K562 (cell line): ENCODE measurements around the gene MED15. TPM values are rescaled to one million over a fixed set of nuclear protein-coding genes. Genes with fewer than 3 reads are reported as not detected.
A peak's percentile ranks its signal among the peaks of the same experiment; 100 is the strongest.

Experiments used
- BACH1 ChIP-seq: fragments of 200-800 bp; sonication (Bioruptor generic); IDR thresholded peaks from 2 replicates; pipeline ENCODE4 v1.6.1; 2016; ENCODE audit warnings: missing genetic modification characterization, missing compliant biosample characterization
- CREBBP ChIP-seq: IDR thresholded peaks from one replicate; pipeline ENCODE4 v1.6.1; 2012; ENCODE audit warnings: low read depth, mild to moderate bottlenecking, control low read depth, inconsistent platforms, low read length
- DMBX1 ChIP-seq: fragments of 250-450 bp; sonication (Bioruptor Pico); IDR thresholded peaks from 2 replicates; pipeline ENCODE4 v1.8.0; 2022; ENCODE audit warnings: inconsistent platforms, mild to moderate bottlenecking, moderate library complexity, borderline replicate concordance
- E2F3 ChIP-seq: fragments of 250-450 bp; sonication (Bioruptor Pico); IDR thresholded peaks from 2 replicates; pipeline ENCODE4 v1.4.0; 2020; ENCODE audit warnings: mild to moderate bottlenecking
- EHMT2 ChIP-seq: fragments of 450-650 bp; IDR thresholded peaks from 2 replicates; pipeline ENCODE4 v1.6.1; 2018; ENCODE audit warnings: antibody characterized with exemption
- EP400 ChIP-seq: fragments of 450-650 bp; IDR thresholded peaks from 2 replicates; pipeline ENCODE4 v1.6.1; 2017; ENCODE audit warnings: antibody characterized with exemption, mild to moderate bottlenecking, moderate library complexity
- ETV5 ChIP-seq: sonication (generic); formaldehyde crosslinking; IDR thresholded peaks from 2 replicates; pipeline ENCODE4 v1.4.0; 2020; ENCODE audit warnings: low read depth, mild to moderate bottlenecking, missing genetic modification reagents
- HDAC1 ChIP-seq, 2 experiments: fragments of 450-650 bp; IDR thresholded peaks; 2 replicates each; pipeline ENCODE4 v1.6.1; 2016 to 2017; ENCODE audit warnings: inconsistent platforms in 1 of 2, mild to moderate bottlenecking in 1 of 2, moderate library complexity in 1 of 2
- JUNB ChIP-seq: fragments of 450-650 bp; formaldehyde crosslinking; conservative IDR thresholded peaks from 2 replicates; pipeline ENCODE4 v1.4.0; 2020; ENCODE audit warnings: mild to moderate bottlenecking
- MCM5 ChIP-seq: fragments of 450-650 bp; IDR thresholded peaks from 2 replicates; pipeline ENCODE4 v1.6.1; 2016; ENCODE audit warnings: low read depth
- MLLT1 ChIP-seq, 2 experiments: fragments of 450-650 bp; IDR thresholded peaks; 2 replicates each; pipeline ENCODE4 v1.6.1; 2016
- NCOA1 ChIP-seq: fragments of 450-650 bp; IDR thresholded peaks from 2 replicates; pipeline ENCODE4 v1.6.1; 2016; ENCODE audit warnings: low read depth
- NCOA6 ChIP-seq: fragments of 450-650 bp; IDR thresholded peaks from 2 replicates; pipeline ENCODE4 v1.6.1; 2017; ENCODE audit warnings: mild to moderate bottlenecking
- NONO ChIP-seq, 2 experiments: fragments of 200-400 bp in 1 of 2; fragments of 450-650 bp in 1 of 2; formaldehyde crosslinking in 1 of 2; IDR thresholded peaks; 2 replicates each; pipeline ENCODE4 v1.6.1; 2017; ENCODE audit warnings: low read depth in 2 of 2, mild to moderate bottlenecking in 2 of 2, moderate library complexity in 2 of 2, low read length in 1 of 2
- PHB2 ChIP-seq: fragments of 450-650 bp; IDR thresholded peaks from 2 replicates; pipeline ENCODE4 v1.6.1; 2017; ENCODE audit warnings: low read depth
- PPARD ChIP-seq: fragments of 250-450 bp; sonication (Bioruptor Pico); IDR thresholded peaks from 2 replicates; pipeline ENCODE4 v1.8.0; 2022; ENCODE audit warnings: inconsistent platforms, mild to moderate bottlenecking, moderate library complexity
- RNF219 ChIP-seq: fragments of 250-450 bp; sonication (Bioruptor Pico); IDR thresholded peaks from 2 replicates; pipeline ENCODE4 v1.5.0; 2022; ENCODE audit warnings: mild to moderate bottlenecking
- XRCC3 ChIP-seq: fragments of 450-650 bp; IDR thresholded peaks from 2 replicates; pipeline ENCODE4 v1.6.1; 2017; ENCODE audit warnings: mild to moderate bottlenecking, moderate library complexity
- ZBTB12 ChIP-seq: fragments of 250-450 bp; sonication (Bioruptor Pico); IDR thresholded peaks from 2 replicates; pipeline ENCODE4 v1.4.0; 2020
- ZBTB34 ChIP-seq: fragments of 250-450 bp; sonication (Bioruptor Pico); IDR thresholded peaks from 2 replicates; pipeline ENCODE4 v1.8.0; 2021; ENCODE audit warnings: mild to moderate bottlenecking, moderate library complexity
- ZNF124 ChIP-seq: sonication (generic); formaldehyde crosslinking; IDR thresholded peaks from 2 replicates; pipeline ENCODE4 v1.8.1; 2022; ENCODE audit warnings: missing genetic modification reagents
- ZNF232 ChIP-seq: sonication (generic); formaldehyde crosslinking; IDR thresholded peaks from 2 replicates; pipeline ENCODE4 v1.8.0; 2022; ENCODE audit warnings: mild to moderate bottlenecking, missing genetic modification reagents
- ZNF583 ChIP-seq: fragments of 250-450 bp; sonication (Bioruptor Pico); IDR thresholded peaks from 2 replicates; pipeline ENCODE4 v1.4.0; 2020
- ZNF644 ChIP-seq: fragments of 200-800 bp; sonication (Bioruptor generic); IDR thresholded peaks from 2 replicates; pipeline ENCODE4 v1.6.1; 2016; ENCODE audit warnings: low read depth, missing genetic modification characterization, missing compliant biosample characterization
- ZNF76 ChIP-seq: fragments of 250-450 bp; sonication (Bioruptor Pico); IDR thresholded peaks from 2 replicates; pipeline ENCODE4 v1.4.0; 2020; ENCODE audit warnings: mild to moderate bottlenecking, moderate library complexity, borderline replicate concordance
- polyA plus RNA-seq, 8 experiments: library from polyadenylated mRNA; depleted of rRNA in 4 of 8; stranded (reverse) in 5 of 8; unstranded in 3 of 8; fragments of >200 nt; fragmentation: Nextera tagmentation in 2 of 8; fragmentation: Illumina TruSeq in 1 of 8; extraction: Ambion mirVana in 2 of 8; extraction: Trizol in 1 of 8; gene quantifications; 2 replicates each; pipeline versions ENCODE4 v1.2.1 to v1.2.3, GENCODE V29; 2011 to 2014; ENCODE audit warnings: inconsistent platforms in 1 of 8, missing spikeins in 1 of 8
- total RNA-seq, 7 experiments: library from RNA; depleted of rRNA in 6 of 7; stranded (reverse); fragments of >200 nt in 6 of 7; fragmentation: Illumina TruSeq in 2 of 7; extraction: Trizol in 2 of 7; gene quantifications; 2 replicates each; pipeline versions ENCODE4 v1.2.1 to v1.2.3, GENCODE V29; 2011 to 2021; ENCODE audit warnings: low replicate concordance in 1 of 7

Gene MED15
- total and polyA plus RNA-seq, 9 of the 15 experiments (the other 6 are each of a cell fraction or from before 2014, with no cell fraction given): 4.0 to 271 (median 60.1) TPM

- TF ChIP-seq RNF219 (CRISPR knock-in tag): no peak
- TF ChIP-seq ZBTB34: no peak; the same call in 1 of the 2 replicates
- no peak for TF ChIP-seq PHB2
- no peak for TF ChIP-seq ZNF232 (CRISPR knock-in tag)
- TF ChIP-seq ZBTB12 (CRISPR knock-in tag): no peak
- no peak for TF ChIP-seq NONO (IDR thresholded peaks at IDR 0.05; ENCODE audit: low read depth in 2 of 2, low read length in 1 of 2)
- TF ChIP-seq MLLT1 (IDR thresholded peaks at IDR 0.05): no peak
- TF ChIP-seq ETV5: no peak
- no peak for TF ChIP-seq ZNF124 (CRISPR knock-in tag)
- 0 out of 2 replicates have a peak, but pooled peaks have one; percentile 14 for TF ChIP-seq DMBX1 (CRISPR knock-in tag)
- TF ChIP-seq HDAC1 (IDR thresholded peaks at IDR 0.05): peak in 1 of 2 experiments; percentile 74; a peak in 2 of 4 replicates
- TF ChIP-seq ZNF644: no peak
- no peak for TF ChIP-seq PPARD
- no peak for TF ChIP-seq XRCC3
- no peak for TF ChIP-seq ZNF76 (CRISPR knock-in tag)
- TF ChIP-seq BACH1 (tag): no peak
- TF ChIP-seq JUNB: no peak
- TF ChIP-seq NCOA1: no peak
- TF ChIP-seq ZNF583 (CRISPR knock-in tag): no peak
- no peak for TF ChIP-seq EP400
- TF ChIP-seq NCOA6: no peak
- TF ChIP-seq E2F3: no peak
- TF ChIP-seq MCM5: no peak
- TF ChIP-seq EHMT2: no peak
- TF ChIP-seq CREBBP: no peak
These were observed 34.6 kb upstream of the MED15 start (continued) for GRCh38 chr22:20472629-20473442.
